ENCODE results near the gene BICD1. TPM values are rescaled to one million over a fixed set of nuclear protein-coding genes. Genes with fewer than 3 reads are reported as not detected.

Gene BICD1
- total RNA-seq, 1 experiment from 2014 or later, result 41.3 TPM

GRCh38 chr12:32136404-32136803 lies 29.8 kb downstream of the BICD1 start:
- intact Hi-C loops (cut with micrococcal nuclease; ENCODE audit: unreplicated experiment), result no loop called here
- H3K4me3 ChIP-seq, result no peak overlapping the region
- no peak overlapping the region for H2AFZ ChIP-seq
- no peak for DNase-seq
- no TSS peak for BruUV-seq (replicated peaks)
- 0 out of 2 replicates have a peak, but pooled peaks cover 7% of the 10 kb centered on the region for H3K4me1 ChIP-seq (replicated peaks; ENCODE audit: insufficient read depth)
- peaks cover 12% of the 10 kb centered on the region for H3F3A ChIP-seq (ENCODE audit: insufficient read depth, low read depth)
- TF ChIP-seq, protein P1, sequence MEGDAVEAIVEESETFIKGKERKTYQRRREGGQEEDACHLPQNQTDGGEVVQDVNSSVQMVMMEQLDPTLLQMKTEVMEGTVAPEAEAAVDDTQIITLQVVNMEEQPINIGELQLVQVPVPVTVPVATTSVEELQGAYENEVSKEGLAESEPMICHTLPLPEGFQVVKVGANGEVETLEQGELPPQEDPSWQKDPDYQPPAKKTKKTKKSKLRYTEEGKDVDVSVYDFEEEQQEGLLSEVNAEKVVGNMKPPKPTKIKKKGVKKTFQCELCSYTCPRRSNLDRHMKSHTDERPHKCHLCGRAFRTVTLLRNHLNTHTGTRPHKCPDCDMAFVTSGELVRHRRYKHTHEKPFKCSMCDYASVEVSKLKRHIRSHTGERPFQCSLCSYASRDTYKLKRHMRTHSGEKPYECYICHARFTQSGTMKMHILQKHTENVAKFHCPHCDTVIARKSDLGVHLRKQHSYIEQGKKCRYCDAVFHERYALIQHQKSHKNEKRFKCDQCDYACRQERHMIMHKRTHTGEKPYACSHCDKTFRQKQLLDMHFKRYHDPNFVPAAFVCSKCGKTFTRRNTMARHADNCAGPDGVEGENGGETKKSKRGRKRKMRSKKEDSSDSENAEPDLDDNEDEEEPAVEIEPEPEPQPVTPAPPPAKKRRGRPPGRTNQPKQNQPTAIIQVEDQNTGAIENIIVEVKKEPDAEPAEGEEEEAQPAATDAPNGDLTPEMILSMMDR (conservative IDR thresholded peaks at IDR 0.05), result no peak
- no peak for TF ChIP-seq EZH2 (IDR thresholded peaks at IDR 0.05; ENCODE audit: low read depth)
- no peaks in the 10 kb centered on the region for H3K9me2 ChIP-seq (ENCODE audit: insufficient read depth)
- H3K9me3 ChIP-seq (ENCODE audit: insufficient read depth, low read depth), result no peaks in the 10 kb centered on the region
- CTCF ChIA-PET, result no interaction called here
- H3K27ac ChIP-seq, result no peak overlapping the region
- H3K4me2 ChIP-seq, result no peak overlapping the region
- H3K79me2 ChIP-seq (ENCODE audit: low read depth), result peaks cover 4% of the 10 kb centered on the region; the same call in 1 of the 2 replicates
- no peaks in the 10 kb centered on the region for H4K20me1 ChIP-seq (ENCODE audit: insufficient read depth)
- no peaks in the 10 kb centered on the region for H3K36me3 ChIP-seq (ENCODE audit: low read depth)
- POLR2A ChIA-PET (ENCODE audit: unreplicated experiment), result no interaction called here
- no peaks in the 10 kb centered on the region for H3K27me3 ChIP-seq (ENCODE audit: insufficient read depth, low read depth)

GRCh38 chr12:32139064-32139421 lies 32.4 kb downstream of the BICD1 start:
- H3K4me1 ChIP-seq (replicated peaks; ENCODE audit: insufficient read depth), result 0 out of 2 replicates have a peak, but pooled peaks cover 5% of the 10 kb centered on the region
- H3K4me3 ChIP-seq, result no peak overlapping the region
- peaks cover 9% of the 10 kb centered on the region for H3F3A ChIP-seq (ENCODE audit: insufficient read depth, low read depth)
- H3K36me3 ChIP-seq (ENCODE audit: low read depth), result no peaks in the 10 kb centered on the region
- H4K20me1 ChIP-seq (ENCODE audit: insufficient read depth), result no peaks in the 10 kb centered on the region; the same call in 1 of the 2 replicates
- no peaks in the 10 kb centered on the region for H3K27me3 ChIP-seq (ENCODE audit: insufficient read depth, low read depth)
- intact Hi-C loops (cut with micrococcal nuclease; ENCODE audit: unreplicated experiment), result no loop called here
- TF ChIP-seq EZH2 (IDR thresholded peaks at IDR 0.05; ENCODE audit: low read depth), result no peak
- TF ChIP-seq, protein P1 (conservative IDR thresholded peaks at IDR 0.05), result no peak
- ChIA-PET CTCF (no interaction called here), POLR2A (ENCODE audit: unreplicated experiment) (interaction anchor here (0.7 kb wide), 1 partner anchor 43 kb away, joined by 3 read pairs; no protein-coding TSS in a partner anchor)
- H3K27ac ChIP-seq, result no peak overlapping the region
- no peak overlapping the region for H2AFZ ChIP-seq
- H3K9me2 ChIP-seq (ENCODE audit: insufficient read depth), result no peaks in the 10 kb centered on the region
- BruUV-seq (replicated peaks), result no TSS peak
- no peak overlapping the region for H3K4me2 ChIP-seq
- no peak for DNase-seq
- peaks cover 4% of the 10 kb centered on the region; the same call in 1 of the 2 replicates for H3K79me2 ChIP-seq (ENCODE audit: low read depth)
- H3K9me3 ChIP-seq (ENCODE audit: insufficient read depth, low read depth), result no peaks in the 10 kb centered on the region

DNA sequence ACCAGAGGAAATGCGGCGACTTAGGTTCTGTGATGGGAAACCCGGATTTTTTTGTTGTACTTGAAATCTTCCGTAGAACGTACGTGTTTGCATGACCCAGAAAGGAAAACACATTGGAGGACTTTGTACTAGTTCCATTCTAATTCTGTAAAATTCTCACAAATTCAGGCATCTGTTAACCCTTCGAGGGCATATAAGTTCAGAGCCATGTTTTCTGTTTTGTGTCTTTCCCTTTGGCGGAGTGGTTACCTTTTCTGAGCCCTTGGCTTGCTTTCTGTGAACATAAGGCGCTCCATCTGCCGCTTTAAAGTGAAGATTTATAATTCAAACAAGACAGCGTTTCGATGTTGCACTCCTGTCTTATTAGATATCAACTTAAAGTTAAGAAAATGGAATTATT lies 34.2 kb downstream of the BICD1 start:
- peaks cover 10% of the 10 kb centered on the region; the same call in 1 of the 2 replicates for H3K79me2 ChIP-seq (ENCODE audit: low read depth)

More for the DNA sequence above, 34.2 kb downstream of the BICD1 start:
- Histone ChIP-seq H3K4me3 (no peak overlapping the region), H3K9me2 (ENCODE audit: insufficient read depth) (no peaks in the 10 kb centered on the region), H3K36me3 (ENCODE audit: low read depth) (no peaks in the 10 kb centered on the region), H3K4me2 (no peak overlapping the region), H3K4me1 (replicated peaks; ENCODE audit: insufficient read depth) (no peaks in the 10 kb centered on the region), H3F3A (ENCODE audit: insufficient read depth, low read depth) (0 out of 2 replicates have a peak, but pooled peaks cover 3% of the 10 kb centered on the region), H2AFZ (no peak overlapping the region), H3K27ac (no peak overlapping the region), H4K20me1 (ENCODE audit: insufficient read depth) (no peaks in the 10 kb centered on the region; the same call in 1 of the 2 replicates), H3K27me3 (ENCODE audit: insufficient read depth, low read depth) (no peaks in the 10 kb centered on the region), H3K9me3 (ENCODE audit: insufficient read depth, low read depth) (no peaks in the 10 kb centered on the region)
- CTCF ChIA-PET, result interaction anchor here (0.7 kb wide), 1 partner anchor 171 kb away, joined by 3 read pairs; no protein-coding TSS in a partner anchor
- intact Hi-C loops (cut with micrococcal nuclease; ENCODE audit: unreplicated experiment), result no loop called here
- TF ChIP-seq EZH2 (IDR thresholded peaks at IDR 0.05; ENCODE audit: low read depth), result no peak
- TF ChIP-seq, protein P1 (conservative IDR thresholded peaks at IDR 0.05), result no peak
- no TSS peak for BruUV-seq (replicated peaks)
- DNase-seq, result no peak
- POLR2A ChIA-PET (ENCODE audit: unreplicated experiment), result no interaction called here

Data from PC-9 (cell line).